GM23338 (cell line): ENCODE results near the gene CSF2.

ENCODE experiments used
- CTCF ChIP-seq, 2 experiments: fragments of 200-600 bp in 1 of 2; sonication (generic) in 1 of 2; conservative IDR thresholded peaks; 2 replicates each; pipeline versions ENCODE4 v1.5.1 to v1.6.1; 2016 to 2017; ENCODE audit warnings: antibody characterized with exemption in 2 of 2, low read depth in 2 of 2, mild to moderate bottlenecking in 2 of 2, moderate library complexity in 1 of 2
- EZH2 ChIP-seq: fragments of 200-600 bp; sonication (generic); IDR thresholded peaks from one replicate; pipeline ENCODE4 v1.8.0; 2017; ENCODE audit warnings: antibody characterized with exemption, mild to moderate bottlenecking, low read depth; ENCODE audit not compliant: unreplicated experiment
- POLR2AphosphoS5 ChIP-seq: IDR thresholded peaks from 2 replicates; pipeline ENCODE4 v1.6.1; 2016; ENCODE audit warnings: antibody characterized with exemption, low read depth
- REST ChIP-seq: IDR thresholded peaks from one replicate; pipeline ENCODE4 v1.6.1; 2018; ENCODE audit warnings: antibody characterized with exemption; ENCODE audit not compliant: unreplicated experiment

GRCh38 chr5:132110195-132110594 is 36.6 kb downstream of the CSF2 start:
- TF ChIP-seq POLR2AphosphoS5 = no peak
- no peak for TF ChIP-seq CTCF (conservative IDR thresholded peaks at IDR 0.05; ENCODE audit: low read depth in 2 of 2)
- no peak for TF ChIP-seq REST
- no peak for TF ChIP-seq EZH2
